OCI-LY3 (cell line): ENCODE measurements around the gene SKIDA1.

Experiments
- EZH2phosphoT487 ChIP-seq: fragments of 200-600 bp; shearing (Covaris generic); IDR thresholded peaks from 2 replicates; pipeline ENCODE4 v1.6.1; 2018; ENCODE audit warnings: antibody characterized with exemption, mixed run types, low read depth
- TF ChIP-seq, protein P1 (sequence below): fragments of 200-600, 300-600 bp; sonication (generic); IDR thresholded peaks from 2 replicates; pipeline ENCODE4 v1.5.1; 2014; ENCODE audit warnings: antibody characterized with exemption, low read length, low read depth

DNA sequence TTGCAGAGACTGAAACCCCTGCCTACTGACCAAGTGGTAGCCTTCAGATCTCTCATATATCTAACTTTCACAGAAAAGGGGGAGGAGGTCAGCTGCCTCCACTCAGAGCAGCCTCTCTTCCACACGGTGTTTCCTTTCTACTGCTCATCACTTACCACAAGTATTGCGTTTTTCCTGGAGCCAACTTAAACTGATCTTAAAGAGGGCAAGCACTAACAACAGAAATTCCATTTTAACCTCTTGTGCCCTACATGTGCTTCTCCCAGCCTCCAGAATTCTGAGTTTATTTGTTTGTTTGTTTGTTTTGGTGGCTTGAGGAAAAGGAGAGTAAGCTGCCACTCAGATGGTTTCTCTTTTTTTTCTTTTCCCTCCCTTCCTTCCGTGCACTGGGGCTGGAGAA is 19.1 kb downstream of the SKIDA1 start:
- no peak for TF ChIP-seq EZH2phosphoT487
- TF ChIP-seq, protein P1, sequence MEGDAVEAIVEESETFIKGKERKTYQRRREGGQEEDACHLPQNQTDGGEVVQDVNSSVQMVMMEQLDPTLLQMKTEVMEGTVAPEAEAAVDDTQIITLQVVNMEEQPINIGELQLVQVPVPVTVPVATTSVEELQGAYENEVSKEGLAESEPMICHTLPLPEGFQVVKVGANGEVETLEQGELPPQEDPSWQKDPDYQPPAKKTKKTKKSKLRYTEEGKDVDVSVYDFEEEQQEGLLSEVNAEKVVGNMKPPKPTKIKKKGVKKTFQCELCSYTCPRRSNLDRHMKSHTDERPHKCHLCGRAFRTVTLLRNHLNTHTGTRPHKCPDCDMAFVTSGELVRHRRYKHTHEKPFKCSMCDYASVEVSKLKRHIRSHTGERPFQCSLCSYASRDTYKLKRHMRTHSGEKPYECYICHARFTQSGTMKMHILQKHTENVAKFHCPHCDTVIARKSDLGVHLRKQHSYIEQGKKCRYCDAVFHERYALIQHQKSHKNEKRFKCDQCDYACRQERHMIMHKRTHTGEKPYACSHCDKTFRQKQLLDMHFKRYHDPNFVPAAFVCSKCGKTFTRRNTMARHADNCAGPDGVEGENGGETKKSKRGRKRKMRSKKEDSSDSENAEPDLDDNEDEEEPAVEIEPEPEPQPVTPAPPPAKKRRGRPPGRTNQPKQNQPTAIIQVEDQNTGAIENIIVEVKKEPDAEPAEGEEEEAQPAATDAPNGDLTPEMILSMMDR = no peak
